H1 (cell line): ENCODE data around the gene CSRP1. TPM values are rescaled to one million over a fixed set of nuclear protein-coding genes. Genes with fewer than 3 reads are reported as not detected.

ENCODE experiments used
- CTCF ChIA-PET: fragments of 300-600 bp; sonication (Branson Sonifier 250); formaldehyde crosslinking; loops from one replicate; lab custom pipeline; 2021; ENCODE audit not compliant: partially characterized antibody; lab: Charles Lee
- POLR2A ChIA-PET: fragments of 300-600 bp; sonication (Branson Sonifier 250); formaldehyde crosslinking; loops from one replicate; lab custom pipeline; 2021; ENCODE audit warnings: inconsistent platforms; ENCODE audit not compliant: partially characterized antibody; lab: Charles Lee
- DNase-seq, 2 experiments: peaks; one replicate each; pipeline versions ENCODE4 v3.0.0 to v3.0.0-alpha.2; 2010 to 2022; ENCODE audit warnings: low spot score in 2 of 2, low read depth in 1 of 2, mixed read lengths in 1 of 2
- FAIRE-seq: peaks from 2 replicates; lab custom pipeline; 2011; peaks lifted over from hg19 to GRCh38; lab: Jason Lieb, UNC
- H2AFZ ChIP-seq: 2 replicates; pipeline ENCODE4 v1.8.1; 2012; ENCODE audit warnings: low read length, inconsistent platforms
- H2AK5ac ChIP-seq: 2 replicates; pipeline ENCODE4 v1.6.1; 2013; ENCODE audit warnings: low read depth, low read length
- H2BK120ac ChIP-seq: replicated peaks from 2 replicates; pipeline ENCODE3; 2013; ENCODE audit warnings: low read depth, low read length, inconsistent platforms
- H2BK12ac ChIP-seq: 2 replicates; pipeline ENCODE4 v1.6.1; 2013; ENCODE audit warnings: low read depth, low read length
- H2BK15ac ChIP-seq: 2 replicates; pipeline ENCODE4 v1.6.1; 2013; ENCODE audit warnings: low read length
- H2BK20ac ChIP-seq: 2 replicates; pipeline ENCODE4 v1.6.1; 2013; ENCODE audit warnings: low read length
- H2BK5ac ChIP-seq: 2 replicates; pipeline ENCODE4 v1.6.1; 2013; ENCODE audit warnings: low read depth, low read length
- H3K14ac ChIP-seq: 2 replicates; pipeline ENCODE4 v1.6.1; 2013; ENCODE audit warnings: inconsistent platforms; ENCODE audit not compliant: insufficient read length
- H3K18ac ChIP-seq: 2 replicates; pipeline ENCODE4 v1.6.1; 2013; ENCODE audit warnings: low read length; ENCODE audit errors: extremely low read depth
- H3K23ac ChIP-seq: 2 replicates; pipeline ENCODE4 v1.6.1; 2013; ENCODE audit warnings: inconsistent platforms; ENCODE audit not compliant: insufficient read length
- H3K23me2 ChIP-seq: 2 replicates; pipeline ENCODE4 v1.6.1; 2013; ENCODE audit warnings: low read depth, low read length
- H3K27ac ChIP-seq: 2 replicates; pipeline ENCODE4 v1.6.1; 2011; ENCODE audit warnings: low read depth, low read length, inconsistent platforms
- H3K27me3 ChIP-seq, 4 experiments: replicated peaks in 1 of 4; 1 replicate in 1 of 4; 2 replicates in 3 of 4; pipeline versions ENCODE4 v1.6.1 to v1.8.1; 2011 to 2013; ENCODE audit warnings: low read length in 3 of 4, mild to moderate bottlenecking in 3 of 4, inconsistent platforms in 2 of 4, mixed read lengths in 2 of 4, moderate library complexity in 1 of 4; ENCODE audit not compliant: control insufficient read depth in 3 of 4, insufficient read depth in 3 of 4; ENCODE audit errors: extremely low read depth in 1 of 4
- H3K36me3 ChIP-seq, 4 experiments: 2 replicates each; pipeline versions ENCODE4 v1.6.1 to v1.8.1; 2011 to 2013; ENCODE audit warnings: mild to moderate bottlenecking in 4 of 4, low read length in 3 of 4, moderate library complexity in 2 of 4, control low read depth in 1 of 4, inconsistent platforms in 1 of 4; ENCODE audit not compliant: insufficient read depth in 4 of 4, control insufficient read depth in 2 of 4
- H3K4ac ChIP-seq: replicated peaks from 2 replicates; pipeline ENCODE3; 2013; ENCODE audit warnings: low read length, low read depth, mixed read lengths, inconsistent platforms; ENCODE audit not compliant: insufficient read length
- H3K4me1 ChIP-seq, 4 experiments: replicated peaks in 1 of 4; 1 replicate in 1 of 4; 2 replicates in 3 of 4; pipeline versions ENCODE4 v1.6.1 to v1.8.1; 2011 to 2013; ENCODE audit warnings: low read length in 3 of 4, inconsistent platforms in 2 of 4, mixed read lengths in 1 of 4; ENCODE audit not compliant: insufficient read depth in 4 of 4, control insufficient read depth in 3 of 4
- H3K4me2 ChIP-seq, 2 experiments: 2 replicates each; pipeline versions ENCODE4 v1.6.1 to v1.8.1; 2011 to 2013; ENCODE audit warnings: low read depth in 2 of 2, low read length in 2 of 2, control low read depth in 1 of 2, inconsistent platforms in 1 of 2, mild to moderate bottlenecking in 1 of 2; ENCODE audit not compliant: insufficient read depth in 1 of 2
- H3K4me3 ChIP-seq, 4 experiments: fragments of 200-600, 300-600 bp in 1 of 4; sonication (generic), shearing (Covaris generic), sonication (Bioruptor Twin) in 1 of 4; 2 replicates each; pipeline versions ENCODE4 v1.5.1 to v1.8.1; 2011 to 2016; ENCODE audit warnings: low read length in 4 of 4, low read depth in 3 of 4, control low read depth in 2 of 4, inconsistent platforms in 2 of 4, mild to moderate bottlenecking in 2 of 4, mixed read lengths in 1 of 4, moderate library complexity in 1 of 4; ENCODE audit not compliant: insufficient read depth in 2 of 4; ENCODE audit errors: extremely low read depth in 1 of 4
- H3K56ac ChIP-seq: replicated peaks from 2 replicates; pipeline ENCODE3; 2013; ENCODE audit warnings: low read depth, mild to moderate bottlenecking, mixed read lengths, low read length, inconsistent platforms; ENCODE audit not compliant: insufficient read length
- H3K79me1 ChIP-seq: 2 replicates; pipeline ENCODE4 v1.6.1; 2013; ENCODE audit warnings: low read depth, low read length, control low read depth
- H3K79me2 ChIP-seq, 2 experiments: 2 replicates each; pipeline versions ENCODE4 v1.6.1 to v1.8.1; 2012 to 2013; ENCODE audit warnings: low read length in 2 of 2, mild to moderate bottlenecking in 2 of 2, inconsistent platforms in 1 of 2; ENCODE audit not compliant: insufficient read depth in 2 of 2, control insufficient read depth in 1 of 2
- H3K9ac ChIP-seq, 4 experiments: replicated peaks in 1 of 4; 1 replicate in 1 of 4; 2 replicates in 3 of 4; pipeline versions ENCODE4 v1.6.1 to v1.8.1; 2011 to 2013; ENCODE audit warnings: low read depth in 3 of 4, low read length in 3 of 4, control low read depth in 2 of 4, mild to moderate bottlenecking in 2 of 4, moderate library complexity in 2 of 4, inconsistent platforms in 1 of 4; ENCODE audit errors: extremely low read depth in 1 of 4
- H3K9me3 ChIP-seq, 2 experiments: 2 replicates each; pipeline versions ENCODE4 v1.6.1 to v1.8.1; 2012 to 2013; ENCODE audit warnings: mild to moderate bottlenecking in 2 of 2, moderate library complexity in 2 of 2, control low read depth in 1 of 2, inconsistent platforms in 1 of 2, low read depth in 1 of 2, low read length in 1 of 2, mixed read lengths in 1 of 2; ENCODE audit not compliant: insufficient read depth in 2 of 2
- H4K20me1 ChIP-seq, 2 experiments: replicated peaks in 1 of 2; 2 replicates each; pipeline versions ENCODE3 to v1.8.1; 2011 to 2013; ENCODE audit warnings: inconsistent platforms in 2 of 2, low read length in 2 of 2, mild to moderate bottlenecking in 1 of 2; ENCODE audit not compliant: insufficient read depth in 2 of 2, control insufficient read depth in 1 of 2
- H4K5ac ChIP-seq: 2 replicates; pipeline ENCODE4 v1.6.1; 2013; ENCODE audit warnings: low read length, low read depth, mixed read lengths, inconsistent platforms; ENCODE audit not compliant: insufficient read length
- H4K8ac ChIP-seq: 2 replicates; pipeline ENCODE4 v1.8.0; 2013; ENCODE audit warnings: mild to moderate bottlenecking, moderate library complexity, low read length, inconsistent platforms; ENCODE audit not compliant: insufficient read depth; ENCODE audit errors: extremely low read depth
- H4K91ac ChIP-seq: replicated peaks from 2 replicates; pipeline ENCODE3; 2013; ENCODE audit warnings: low read length, mixed read lengths, inconsistent platforms; ENCODE audit not compliant: insufficient read length
- JUN ChIP-seq: IDR thresholded peaks from 2 replicates; pipeline ENCODE4 v1.6.1; 2011; ENCODE audit warnings: low read depth, mild to moderate bottlenecking, improper control_type of control experiment, low read length
- KDM4A ChIP-seq: IDR thresholded peaks from one replicate; pipeline ENCODE4 v1.7.1; 2012; ENCODE audit warnings: low read depth, mild to moderate bottlenecking, moderate library complexity, low read length, inconsistent platforms; ENCODE audit not compliant: severe bottlenecking
- POLR2A ChIP-seq, 2 experiments: IDR thresholded peaks; 1 replicate in 1 of 2; 2 replicates in 1 of 2; pipeline ENCODE4 v1.6.1; 2011; ENCODE audit warnings: low read depth in 2 of 2, low read length in 2 of 2, mild to moderate bottlenecking in 2 of 2; ENCODE audit errors: control extremely low read depth in 1 of 2
- RAD21 ChIP-seq, 2 experiments: IDR thresholded peaks in 1 of 2; conservative IDR thresholded peaks in 1 of 2; 2 replicates each; pipeline ENCODE4 v1.6.1; 2011; ENCODE audit warnings: low read depth in 2 of 2, low read length in 2 of 2, improper control_type of control experiment in 1 of 2, inconsistent platforms in 1 of 2, mild to moderate bottlenecking in 1 of 2, moderate library complexity in 1 of 2
- TAF1 ChIP-seq: IDR thresholded peaks from 2 replicates; pipeline ENCODE4 v1.6.1; 2011; ENCODE audit warnings: mild to moderate bottlenecking, low read depth, low read length
- YY1 ChIP-seq: IDR thresholded peaks from 2 replicates; pipeline ENCODE4 v1.6.1; 2011; ENCODE audit warnings: low read depth, mild to moderate bottlenecking, low read length
- WGBS, 2 experiments: shearing (Covaris generic) in 1 of 2; methylation state at CpG; one replicate each; pipeline versions ENCODE4 v1.1.6 to v1.1.7; 2013 to 2015; ENCODE audit warnings: low lambda C conversion rate in 2 of 2, mixed read lengths in 2 of 2, inconsistent platforms in 1 of 2, low coverage in 1 of 2, missing lambda C conversion rate in 1 of 2; ENCODE audit not compliant: insufficient replicate concordance in 2 of 2, insufficient coverage in 1 of 2, insufficient read length in 1 of 2; ENCODE audit errors: extremely low coverage in 1 of 2, missing lambda C conversion rate in 1 of 2; 5-methylcytosine and 5-hydroxymethylcytosine counted together
- polyA plus RNA-seq, 7 experiments: library from polyadenylated mRNA; depleted of rRNA in 3 of 7; stranded (reverse) in 5 of 7; unstranded in 2 of 7; fragments of >200 nt in 5 of 7; fragments of 200-250 nt in 2 of 7; gene quantifications; 1 replicate in 5 of 7; 2 replicates in 1 of 7; 4 replicates in 1 of 7; pipeline versions ENCODE4 v1.2.1 to v1.2.3, GENCODE V29; 2011 to 2013; ENCODE audit warnings: missing spikeins in 2 of 7, mixed read lengths in 2 of 7
- total RNA-seq: library from RNA; stranded (reverse); fragmentation: NEBNext Ultra II Directional; extraction: Animal tissue kit (Norgen Biotek cat#: 25700); gene quantifications from 2 replicates; pipeline ENCODE4 v1.2.1, GENCODE V29; 2021
- TF ChIP-seq, protein P1 (sequence below): IDR thresholded peaks from 2 replicates; pipeline ENCODE4 v1.6.1; 2012; ENCODE audit warnings: low read length, inconsistent platforms
- TF ChIP-seq, protein P2 (sequence below), 3 experiments: IDR thresholded peaks; 1 replicate in 2 of 3; 2 replicates in 1 of 3; pipeline versions ENCODE4 v1.5.1 to v1.6.1; 2011; ENCODE audit warnings: low read length in 3 of 3, mild to moderate bottlenecking in 3 of 3, inconsistent platforms in 2 of 3, low read depth in 1 of 3, moderate library complexity in 1 of 3; ENCODE audit not compliant: insufficient read depth in 1 of 3; ENCODE audit errors: control extremely low read depth in 1 of 3

Gene CSRP1
- total and polyA plus RNA-seq, 2 of the 8 experiments (the other 6 are each of a cell fraction or from before 2014, with no cell fraction given) = 14.2 to 22.3 TPM

DNA sequence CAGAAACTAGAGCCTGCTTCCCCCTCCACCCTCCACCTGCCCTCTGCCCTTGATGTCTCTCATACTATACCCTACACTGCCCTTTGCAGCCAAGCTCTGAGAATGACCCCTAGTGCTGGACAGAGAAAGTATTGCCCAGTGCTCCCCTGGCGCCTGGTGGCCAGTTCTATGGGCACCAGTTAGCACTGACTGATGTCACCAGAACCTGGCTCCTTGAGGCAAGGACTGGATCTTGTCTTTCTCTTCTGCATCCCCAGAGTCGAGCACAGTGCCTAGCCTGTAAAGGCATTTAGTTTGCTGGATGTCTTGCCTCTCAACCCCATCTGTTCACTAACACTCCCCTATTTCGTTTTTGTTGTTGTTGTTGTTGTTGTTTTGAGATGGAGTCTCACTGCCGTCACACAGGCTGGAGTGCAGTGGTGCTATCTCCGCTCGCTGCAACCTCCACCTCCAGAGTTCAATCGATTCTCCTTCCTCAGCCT lies 43.8 kb downstream of the CSRP1 start:
- H3K4me3 ChIP-seq = no peak overlapping the region
- H3K27me3 ChIP-seq = peaks cover 0 to 6% (median 4%) of the 10 kb centered on the region in 4 experiments; a peak in 6 of 7 replicates
- peaks cover 3 to 12% (median 6%) of the 10 kb centered on the region in 4 experiments; a peak in 4 of 8 replicates for H3K36me3 ChIP-seq
- H2BK15ac ChIP-seq = no peak overlapping the region
- H3K14ac ChIP-seq = no peak overlapping the region
- H3K23ac ChIP-seq = no peak overlapping the region
- H2AFZ ChIP-seq = no peak overlapping the region
- no peak overlapping the region for H2BK12ac ChIP-seq
- peaks cover 11% of the 10 kb centered on the region for H3K79me1 ChIP-seq
- no peak overlapping the region for H2BK120ac ChIP-seq
- peaks cover 3 to 14% of the 10 kb centered on the region in 2 experiments; a peak in 2 of 4 replicates for H3K79me2 ChIP-seq
- peaks cover 0 to 12% of the 10 kb centered on the region in 2 experiments for H4K20me1 ChIP-seq
- WGBS, 2 experiments = 83% methylated on average over 7 of the region's 7 CpGs; no CpG with 5 or more reads in 1 of the 2 experiments
- H3K23me2 ChIP-seq = peaks cover 4% of the 10 kb centered on the region; the same call in 1 of the 2 replicates
- H3K4me1 ChIP-seq = peaks cover 0 to 10% (median 4%) of the 10 kb centered on the region in 4 experiments; a peak in 5 of 7 replicates
- H2BK5ac ChIP-seq = no peak overlapping the region
- H3K9ac ChIP-seq = no peak overlapping the region
- no peak overlapping the region for H4K91ac ChIP-seq
- DNase-seq (no peak), FAIRE-seq (no peak)
- H3K9me3 ChIP-seq = no peaks in the 10 kb centered on the region
- ChIA-PET CTCF (interaction anchor here (0.6 to 12.7 kb wide), 17 partner anchors 9 to 420 kb away, joined by 3 to 155 read pairs (median 5); no protein-coding TSS in a partner anchor), POLR2A (interaction anchor here (1.3 to 3.2 kb wide), 3 partner anchors 13 to 30 kb away, joined by 3 to 12 read pairs (median 4); no protein-coding TSS in a partner anchor)
- no peak overlapping the region for H4K8ac ChIP-seq
- H3K56ac ChIP-seq = no peak overlapping the region
- H4K5ac ChIP-seq = no peak overlapping the region
- no peak overlapping the region for H3K4ac ChIP-seq
- no peak overlapping the region for H3K27ac ChIP-seq
- no peak overlapping the region for H3K4me2 ChIP-seq
- H2BK20ac ChIP-seq = no peak overlapping the region
- H2AK5ac ChIP-seq = no peak overlapping the region
- no peak overlapping the region for H3K18ac ChIP-seq
- TF ChIP-seq YY1 = 0 out of 2 replicates have a peak, but pooled peaks have one; percentile 21
- TF ChIP-seq POLR2A (IDR thresholded peaks at IDR 0.05; ENCODE audit: control extremely low read depth in 1 of 2, low read depth in 2 of 2, low read length in 2 of 2) = peak in 1 of 2 experiments; percentile 70; a peak in 2 of 3 replicates
- no peak for TF ChIP-seq TAF1
- no peak for TF ChIP-seq KDM4A
- TF ChIP-seq, protein P1, sequence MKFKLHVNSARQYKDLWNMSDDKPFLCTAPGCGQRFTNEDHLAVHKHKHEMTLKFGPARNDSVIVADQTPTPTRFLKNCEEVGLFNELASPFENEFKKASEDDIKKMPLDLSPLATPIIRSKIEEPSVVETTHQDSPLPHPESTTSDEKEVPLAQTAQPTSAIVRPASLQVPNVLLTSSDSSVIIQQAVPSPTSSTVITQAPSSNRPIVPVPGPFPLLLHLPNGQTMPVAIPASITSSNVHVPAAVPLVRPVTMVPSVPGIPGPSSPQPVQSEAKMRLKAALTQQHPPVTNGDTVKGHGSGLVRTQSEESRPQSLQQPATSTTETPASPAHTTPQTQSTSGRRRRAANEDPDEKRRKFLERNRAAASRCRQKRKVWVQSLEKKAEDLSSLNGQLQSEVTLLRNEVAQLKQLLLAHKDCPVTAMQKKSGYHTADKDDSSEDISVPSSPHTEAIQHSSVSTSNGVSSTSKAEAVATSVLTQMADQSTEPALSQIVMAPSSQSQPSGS = 0 out of 2 replicates have a peak, but pooled peaks have one; percentile 25
- peak; percentile 44 to 60 for TF ChIP-seq RAD21 (IDR thresholded peaks at IDR 0.05 in 1 of 2, conservative IDR thresholded peaks at IDR 0.05 in 1 of 2; ENCODE audit: low read depth in 2 of 2, low read length in 2 of 2)
- TF ChIP-seq, protein P2, sequence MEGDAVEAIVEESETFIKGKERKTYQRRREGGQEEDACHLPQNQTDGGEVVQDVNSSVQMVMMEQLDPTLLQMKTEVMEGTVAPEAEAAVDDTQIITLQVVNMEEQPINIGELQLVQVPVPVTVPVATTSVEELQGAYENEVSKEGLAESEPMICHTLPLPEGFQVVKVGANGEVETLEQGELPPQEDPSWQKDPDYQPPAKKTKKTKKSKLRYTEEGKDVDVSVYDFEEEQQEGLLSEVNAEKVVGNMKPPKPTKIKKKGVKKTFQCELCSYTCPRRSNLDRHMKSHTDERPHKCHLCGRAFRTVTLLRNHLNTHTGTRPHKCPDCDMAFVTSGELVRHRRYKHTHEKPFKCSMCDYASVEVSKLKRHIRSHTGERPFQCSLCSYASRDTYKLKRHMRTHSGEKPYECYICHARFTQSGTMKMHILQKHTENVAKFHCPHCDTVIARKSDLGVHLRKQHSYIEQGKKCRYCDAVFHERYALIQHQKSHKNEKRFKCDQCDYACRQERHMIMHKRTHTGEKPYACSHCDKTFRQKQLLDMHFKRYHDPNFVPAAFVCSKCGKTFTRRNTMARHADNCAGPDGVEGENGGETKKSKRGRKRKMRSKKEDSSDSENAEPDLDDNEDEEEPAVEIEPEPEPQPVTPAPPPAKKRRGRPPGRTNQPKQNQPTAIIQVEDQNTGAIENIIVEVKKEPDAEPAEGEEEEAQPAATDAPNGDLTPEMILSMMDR (IDR thresholded peaks at IDR 0.05; ENCODE audit: control extremely low read depth in 1 of 3, insufficient read depth in 1 of 3, low read depth in 1 of 3, low read length in 3 of 3) = peak; percentile 52 to 91 (median 68)
- TF ChIP-seq JUN = no peak
